PC-9 (cell line): ENCODE data around the gene ENPP7.

ENCODE experiments used
- CTCF ChIP-seq: fragments of 200-600 bp; sonication (generic); conservative IDR thresholded peaks from 2 replicates; pipeline ENCODE4 v1.6.1; 2017; ENCODE audit warnings: mixed run types, antibody characterized with exemption, mild to moderate bottlenecking, moderate library complexity
- EZH2 ChIP-seq: fragments of 200-600 bp; sonication (generic); IDR thresholded peaks from 2 replicates; pipeline ENCODE4 v1.8.0; 2017; ENCODE audit warnings: antibody characterized with exemption, low read depth

- peak; percentile 87 for TF ChIP-seq CTCF
- TF ChIP-seq EZH2 = no peak
Observed at GRCh38 chr17:79741751-79742588, 11.2 kb downstream of the ENPP7 start.
